SU-DHL-6 (cell line): Measurements from ENCODE around the gene AKAP6.

ENCODE experiments used
- H2AFZ ChIP-seq: fragments of 200-600 bp; sonication (generic); 2 replicates; pipeline ENCODE4 v1.6.1; 2014; ENCODE audit warnings: low read depth, mild to moderate bottlenecking, moderate library complexity, mixed read lengths, antibody characterized with exemption, low read length; ENCODE audit not compliant: severe bottlenecking
- H3F3A ChIP-seq: fragments of 200-600 bp; shearing (Covaris generic); 2 replicates; pipeline ENCODE4 v1.6.0; 2016; ENCODE audit warnings: antibody characterized with exemption, mild to moderate bottlenecking; ENCODE audit not compliant: insufficient read depth
- H3K27ac ChIP-seq: fragments of 200-600 bp; sonication (generic); 2 replicates; pipeline ENCODE4 v1.5.1; 2016; ENCODE audit warnings: low read depth, mild to moderate bottlenecking, low read length, moderate library complexity, mixed read lengths
- H3K27me3 ChIP-seq: fragments of 200-600 bp; sonication (generic), shearing (Covaris generic); 2 replicates; pipeline ENCODE4 v1.6.0; 2014; ENCODE audit warnings: mild to moderate bottlenecking, low read length
- H3K36me3 ChIP-seq: fragments of 200-600 bp; sonication (generic); 2 replicates; pipeline ENCODE4 v1.6.1; 2014; ENCODE audit warnings: mild to moderate bottlenecking, low read length, mixed read lengths
- H3K4me2 ChIP-seq: fragments of 300-600, 200-600 bp; shearing (Covaris generic), sonication (generic); 2 replicates; pipeline ENCODE4 v1.6.0; 2014; ENCODE audit warnings: low read length, low read depth, mild to moderate bottlenecking; ENCODE audit not compliant: poor library complexity, severe bottlenecking
- H3K4me3 ChIP-seq: fragments of 200-600 bp; sonication (generic); 2 replicates; pipeline ENCODE4 v1.5.1; 2014; ENCODE audit warnings: antibody characterized with exemption, low read length, mild to moderate bottlenecking, mixed read lengths; ENCODE audit not compliant: insufficient read depth, poor library complexity, severe bottlenecking
- H3K79me2 ChIP-seq: fragments of 200-600 bp; sonication (generic); 2 replicates; pipeline ENCODE4 v1.6.1; 2014; ENCODE audit warnings: mild to moderate bottlenecking, low read length, moderate library complexity; ENCODE audit not compliant: insufficient read depth
- H3K9ac ChIP-seq: fragments of 200-600 bp; sonication (generic); 2 replicates; pipeline ENCODE4 v1.7.0; 2014; ENCODE audit warnings: mild to moderate bottlenecking, low read length
- H3K9me2 ChIP-seq: fragments of 200-600 bp; sonication (generic); replicated peaks from 2 replicates; pipeline ENCODE4 v1.6.1; 2014; ENCODE audit warnings: low read length; ENCODE audit not compliant: insufficient read depth
- H3K9me3 ChIP-seq: fragments of 200-600 bp; sonication (generic); 2 replicates; pipeline ENCODE4 v1.6.1; 2014; ENCODE audit warnings: low read length, mixed read lengths; ENCODE audit not compliant: insufficient read depth
- H4K20me1 ChIP-seq: fragments of 200-600 bp; sonication (generic); 2 replicates; pipeline ENCODE4 v1.6.1; 2014; ENCODE audit warnings: low read depth, mild to moderate bottlenecking, antibody characterized with exemption, low read length, moderate library complexity, mixed read lengths
- CTCF ChIP-seq: fragments of 200-600 bp; sonication (generic); IDR thresholded peaks from one replicate; pipeline ENCODE4 v1.5.1; 2017; ENCODE audit warnings: antibody characterized with exemption, mild to moderate bottlenecking, low read length, moderate library complexity; ENCODE audit not compliant: insufficient read depth, poor library complexity, severe bottlenecking
- EZH2phosphoT487 ChIP-seq: fragments of 200-600 bp; sonication (generic), shearing (Covaris generic); conservative IDR thresholded peaks from 2 replicates; pipeline ENCODE4 v1.6.1; 2018; ENCODE audit warnings: mild to moderate bottlenecking, antibody characterized with exemption, low read length, moderate library complexity, mixed read lengths

Gene AKAP6

GRCh38 chr14:32472076-32472475 is 143.0 kb downstream of the AKAP6 start:
- H3K9me2 ChIP-seq, result no peaks in the 10 kb centered on the region
- no peak overlapping the region for H2AFZ ChIP-seq
- no peaks in the 10 kb centered on the region for H3K36me3 ChIP-seq
- H3K9ac ChIP-seq, result no peak overlapping the region
- no peak for TF ChIP-seq CTCF
- no peak for TF ChIP-seq EZH2phosphoT487
- no peaks in the 10 kb centered on the region for H3K27me3 ChIP-seq
- no peak overlapping the region for H3K4me2 ChIP-seq
- H3K27ac ChIP-seq, result no peak overlapping the region
- no peaks in the 10 kb centered on the region for H4K20me1 ChIP-seq
- H3K79me2 ChIP-seq, result no peaks in the 10 kb centered on the region
- H3K4me3 ChIP-seq, result no peak overlapping the region
- H3F3A ChIP-seq, result no peaks in the 10 kb centered on the region
- H3K9me3 ChIP-seq, result no peaks in the 10 kb centered on the region

GRCh38 chr14:32472512-32473463 is 143.7 kb downstream of the AKAP6 start:
- H3K9ac ChIP-seq, result no peak overlapping the region
- H3K4me2 ChIP-seq, result no peak overlapping the region
- no peaks in the 10 kb centered on the region for H3K9me3 ChIP-seq
- TF ChIP-seq CTCF (no peak), EZH2phosphoT487 (no peak)
- H3K9me2 ChIP-seq, result no peaks in the 10 kb centered on the region
- no peak overlapping the region for H3K4me3 ChIP-seq
- no peak overlapping the region for H2AFZ ChIP-seq
- H3K79me2 ChIP-seq, result no peaks in the 10 kb centered on the region
- no peaks in the 10 kb centered on the region for H3K27me3 ChIP-seq
- no peaks in the 10 kb centered on the region for H4K20me1 ChIP-seq
- no peaks in the 10 kb centered on the region for H3K36me3 ChIP-seq
- no peaks in the 10 kb centered on the region for H3F3A ChIP-seq
- no peak overlapping the region for H3K27ac ChIP-seq

GRCh38 chr14:32473464-32473855 is 144.4 kb downstream of the AKAP6 start:
- no peak for TF ChIP-seq EZH2phosphoT487
- TF ChIP-seq CTCF, result no peak
- no peaks in the 10 kb centered on the region for H3K36me3 ChIP-seq
- no peak overlapping the region for H2AFZ ChIP-seq
- H3K9ac ChIP-seq, result no peak overlapping the region
- no peak overlapping the region for H3K4me3 ChIP-seq
- H3F3A ChIP-seq, result no peaks in the 10 kb centered on the region
- H3K9me3 ChIP-seq, result no peaks in the 10 kb centered on the region
- H3K4me2 ChIP-seq, result no peak overlapping the region
- no peaks in the 10 kb centered on the region for H3K79me2 ChIP-seq
- H4K20me1 ChIP-seq, result no peaks in the 10 kb centered on the region
- no peaks in the 10 kb centered on the region for H3K9me2 ChIP-seq
- no peak overlapping the region for H3K27ac ChIP-seq
- H3K27me3 ChIP-seq, result no peaks in the 10 kb centered on the region
